HG03520 (cell line): ENCODE results near the gene CTBP1.
A peak's percentile ranks its signal among the peaks of the same experiment; 100 is the strongest.

ENCODE experiments used
- ATAC-seq: cut with Tn5 transposase; IDR thresholded peaks from one replicate; pipeline ENCODE4 v1.9.1; 2021; ENCODE audit warnings: mild to moderate bottlenecking, moderate library complexity; ENCODE audit not compliant: unreplicated experiment

CTBP1 gene

DNA sequence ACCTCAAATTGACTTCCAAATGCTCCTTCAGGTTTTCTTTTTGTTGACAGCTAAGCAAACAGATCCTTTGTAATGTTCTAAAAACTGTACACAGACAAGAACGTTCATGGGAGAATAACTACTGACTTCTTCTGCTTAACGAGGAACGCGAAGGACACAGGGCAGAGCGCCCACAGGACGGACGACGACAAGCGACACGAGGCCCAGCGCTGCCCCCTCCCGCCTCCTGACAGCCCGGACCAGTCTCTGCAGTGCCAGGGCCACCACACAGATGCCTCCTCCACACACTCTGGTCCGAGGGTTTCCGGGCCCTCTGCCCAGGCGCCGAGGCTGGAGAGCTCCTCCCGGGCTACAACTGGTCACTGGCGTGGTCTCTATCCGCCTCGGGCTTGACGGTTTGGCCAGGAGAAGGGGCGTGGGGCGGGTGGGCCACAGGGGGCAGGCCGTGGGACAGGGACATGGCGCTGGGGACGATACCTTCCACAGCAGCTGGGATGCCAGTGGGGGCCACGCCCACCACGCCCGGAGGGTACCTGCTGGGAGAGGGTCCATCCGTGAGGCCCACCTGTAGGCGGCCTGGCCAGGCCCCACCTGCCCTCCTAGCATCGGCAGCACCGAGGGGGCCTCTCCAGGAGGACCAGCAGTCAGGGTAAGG lies 36.9 kb downstream of the CTBP1 start:
- ATAC-seq = no peak

DNA sequence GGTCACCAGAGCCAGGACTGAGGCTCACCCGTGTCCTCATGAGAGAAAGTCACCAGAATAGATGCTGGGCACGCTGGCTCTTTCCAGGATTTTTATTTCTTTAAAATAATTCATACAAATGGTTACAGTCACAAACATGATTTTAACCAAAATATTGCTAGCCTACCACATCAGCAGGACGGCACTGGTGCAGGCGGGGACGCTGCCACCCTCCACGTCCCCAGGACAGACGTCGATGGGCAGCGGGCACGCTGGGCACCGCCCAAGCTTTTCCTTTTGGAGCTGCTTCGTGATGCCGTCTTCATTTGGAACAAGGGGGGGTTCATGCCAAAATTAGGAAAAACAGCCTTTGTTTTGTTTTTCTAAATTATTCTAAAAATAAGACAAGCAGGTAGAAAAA lies 37.6 kb downstream of the CTBP1 start:
- no peak for ATAC-seq

DNA sequence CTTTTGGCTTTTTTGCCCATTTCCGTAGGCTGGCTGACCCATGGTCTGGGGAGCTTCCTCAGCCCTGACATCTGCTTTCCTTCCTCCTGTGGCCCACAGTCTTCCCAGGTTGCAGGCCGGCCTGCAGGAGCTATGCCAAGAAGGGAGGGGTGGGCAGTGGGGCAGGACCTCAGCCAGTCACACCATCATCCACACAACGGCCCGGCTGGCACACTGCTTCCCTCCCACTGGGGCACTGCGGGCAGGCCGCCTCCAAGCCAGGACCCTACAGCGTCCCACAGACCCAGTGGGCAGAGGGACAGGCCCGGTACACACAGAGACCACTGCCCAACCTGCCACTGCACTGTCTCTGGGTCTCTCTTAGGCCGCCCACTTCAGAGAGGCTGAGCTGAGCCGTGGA lies 38.0 kb downstream of the CTBP1 start:
- no peak for ATAC-seq

DNA sequence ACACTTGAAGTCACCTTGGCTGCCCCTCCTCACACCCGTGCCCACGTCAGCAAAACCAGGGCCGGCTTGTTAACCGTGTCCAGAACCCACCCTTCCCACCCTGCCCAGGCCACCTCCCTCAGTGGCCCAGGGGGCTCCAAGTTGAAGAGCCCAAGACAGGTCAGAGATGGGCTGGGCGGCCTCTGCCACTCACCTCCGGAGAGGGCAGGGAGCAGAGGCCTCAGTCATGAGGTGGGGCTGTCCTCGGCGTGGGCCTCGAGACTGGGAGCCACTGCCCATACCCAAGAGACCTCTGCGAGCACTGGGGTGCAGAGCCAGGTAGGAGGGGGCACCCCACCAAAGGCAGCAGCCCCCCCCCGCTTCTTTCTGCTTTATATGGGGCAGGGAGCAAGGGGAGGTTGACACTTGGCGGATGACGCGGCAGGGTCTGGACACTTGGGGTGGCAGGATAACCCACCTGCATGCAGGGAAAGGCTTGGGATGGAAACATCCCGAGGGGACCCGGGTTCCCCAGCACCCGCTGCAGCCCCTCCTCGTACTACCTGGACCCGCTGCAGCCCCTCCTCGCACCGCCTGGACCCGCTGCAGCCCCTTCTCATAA lies 38.6 kb downstream of the CTBP1 start:
- no peak for ATAC-seq

DNA sequence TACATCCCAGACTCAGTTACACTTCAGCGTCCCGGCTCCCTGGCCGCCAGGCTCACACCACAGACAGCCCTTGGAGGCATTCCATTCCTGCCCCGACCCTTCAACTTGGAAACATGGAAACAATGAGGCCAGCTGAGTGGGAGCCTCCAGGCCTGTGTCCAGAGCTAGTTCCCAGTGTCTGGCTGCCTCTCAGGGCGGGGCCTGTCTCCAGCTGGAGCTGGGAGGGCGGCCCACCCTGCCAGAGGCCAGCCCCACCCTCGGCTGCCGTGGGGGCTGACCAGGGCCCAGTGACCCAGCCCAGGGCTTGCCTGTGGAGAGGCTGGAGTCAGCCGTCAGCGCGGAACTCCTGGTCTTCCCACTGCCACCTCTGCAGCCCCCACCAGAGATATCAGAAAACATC lies 39.1 kb downstream of the CTBP1 start:
- ATAC-seq = no peak

- ATAC-seq = no peak
Observed at GRCh38 chr4:1208970-1209704, 39.8 kb downstream of the CTBP1 start.

DNA sequence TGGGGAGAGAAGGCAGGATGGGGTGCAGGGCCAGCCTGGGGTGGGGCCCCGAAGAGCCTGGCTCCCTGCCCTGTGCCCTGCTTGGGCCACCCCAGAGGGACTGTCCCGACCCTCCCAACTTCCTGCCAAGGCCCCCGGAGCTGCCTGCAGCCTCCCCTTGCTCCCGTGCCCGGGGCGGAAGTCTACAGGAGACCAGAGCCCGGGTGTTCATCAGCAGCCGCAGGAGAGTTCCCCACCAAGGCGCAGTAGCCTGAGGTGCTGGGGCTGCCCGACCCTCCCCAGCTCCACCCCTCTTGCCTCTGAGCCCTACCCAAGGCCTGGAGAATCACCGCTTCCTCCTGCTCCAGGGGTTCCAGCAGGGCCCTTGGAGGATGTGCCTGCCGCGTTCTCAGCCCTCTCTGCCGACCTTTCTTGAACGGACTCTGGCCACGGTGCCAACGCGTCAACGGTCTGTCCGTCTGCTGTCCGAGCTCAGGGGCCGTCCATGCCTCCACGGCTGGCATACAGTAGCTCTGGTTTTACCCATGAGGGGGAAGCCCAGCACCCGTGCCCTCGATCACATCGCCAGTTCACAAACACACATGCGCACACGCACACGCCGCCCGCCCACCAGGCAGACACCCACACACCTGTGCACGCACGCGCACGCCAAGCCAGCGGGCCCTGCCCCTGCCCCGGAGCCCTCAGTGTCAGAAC lies 40.5 kb downstream of the CTBP1 start:
- ATAC-seq = no peak

DNA sequence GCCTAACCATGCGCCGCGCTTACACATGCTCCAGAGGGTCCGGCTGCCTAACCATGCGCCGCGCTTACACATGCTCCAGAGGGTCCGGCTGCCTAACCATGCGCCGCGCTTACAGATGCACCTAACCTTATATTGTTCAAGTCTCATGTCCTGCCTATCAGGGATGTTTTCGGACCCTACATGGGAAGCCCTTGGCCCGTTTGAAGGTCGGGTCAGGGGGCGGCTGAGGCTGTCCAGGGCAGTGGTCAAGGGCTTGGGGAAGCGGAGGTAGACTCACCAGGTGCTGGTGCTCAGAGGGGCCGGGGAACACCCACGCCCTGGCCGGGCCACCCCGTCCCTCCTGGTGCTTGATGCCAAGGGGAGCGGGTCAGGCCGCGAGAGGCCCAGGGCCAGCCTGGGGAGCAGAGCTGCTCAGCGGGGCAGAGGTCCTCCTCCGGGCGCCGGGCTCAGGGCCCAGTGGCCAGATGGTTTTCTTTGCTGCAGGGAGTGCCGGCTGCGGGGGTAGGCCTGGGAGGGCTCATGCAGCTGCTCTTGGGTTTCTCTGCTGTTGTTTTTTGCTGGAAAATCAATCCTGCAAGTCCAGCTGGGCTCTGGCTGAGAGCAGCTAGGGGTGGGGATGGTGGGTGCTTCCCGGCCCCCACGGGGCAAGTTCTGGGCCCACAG lies 41.2 kb downstream of the CTBP1 start:
- no peak for ATAC-seq

GRCh38 chr4:1207157-1207470 lies 41.8 kb downstream of the CTBP1 start:
- ATAC-seq = no peak

DNA sequence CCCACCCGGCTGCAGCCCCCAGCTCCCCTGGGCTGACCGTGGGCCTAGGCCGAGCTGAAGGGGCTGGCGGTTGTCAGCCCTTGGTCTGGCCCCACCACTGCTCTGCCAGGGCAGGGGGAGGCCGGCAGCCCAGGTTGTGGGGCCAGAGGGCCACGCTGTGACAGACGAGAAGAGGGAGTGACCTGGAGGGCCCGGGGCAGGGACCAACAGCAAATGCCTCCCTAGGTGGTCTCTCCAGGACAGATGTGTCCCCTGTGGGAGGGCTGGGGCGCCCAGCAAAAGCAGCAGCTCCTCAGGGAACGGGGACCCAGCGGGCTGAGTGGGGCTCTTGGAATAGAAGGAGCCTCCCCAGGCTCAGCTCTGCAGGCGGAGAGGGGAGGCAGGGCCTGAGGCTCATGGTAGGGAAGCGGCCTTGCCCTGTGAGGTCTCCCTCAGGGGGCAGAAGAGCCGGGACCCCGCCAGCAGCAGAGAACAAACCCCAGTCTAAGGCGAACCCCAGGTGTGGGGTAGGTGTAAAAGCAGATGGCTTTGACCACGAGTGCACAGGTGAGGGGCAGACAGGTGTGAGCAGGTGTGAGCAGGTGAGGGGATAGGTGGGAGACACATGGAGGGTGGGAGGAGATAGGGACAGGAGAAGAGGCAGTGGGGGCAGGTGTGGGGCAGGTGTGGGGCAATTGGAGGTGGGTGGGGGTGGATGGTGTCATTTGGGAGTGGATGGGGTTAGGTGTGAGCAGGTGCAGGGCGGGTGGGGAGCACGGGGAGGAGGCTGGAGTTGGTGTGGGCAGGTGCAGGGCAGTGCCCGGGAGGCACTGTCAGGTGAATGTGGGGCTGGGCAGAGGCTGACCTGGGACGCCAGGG lies 42.4 kb downstream of the CTBP1 start:
- no peak for ATAC-seq

- no peak for ATAC-seq
Observed at GRCh38 chr4:1205586-1206298, 43.2 kb downstream of the CTBP1 start.

DNA sequence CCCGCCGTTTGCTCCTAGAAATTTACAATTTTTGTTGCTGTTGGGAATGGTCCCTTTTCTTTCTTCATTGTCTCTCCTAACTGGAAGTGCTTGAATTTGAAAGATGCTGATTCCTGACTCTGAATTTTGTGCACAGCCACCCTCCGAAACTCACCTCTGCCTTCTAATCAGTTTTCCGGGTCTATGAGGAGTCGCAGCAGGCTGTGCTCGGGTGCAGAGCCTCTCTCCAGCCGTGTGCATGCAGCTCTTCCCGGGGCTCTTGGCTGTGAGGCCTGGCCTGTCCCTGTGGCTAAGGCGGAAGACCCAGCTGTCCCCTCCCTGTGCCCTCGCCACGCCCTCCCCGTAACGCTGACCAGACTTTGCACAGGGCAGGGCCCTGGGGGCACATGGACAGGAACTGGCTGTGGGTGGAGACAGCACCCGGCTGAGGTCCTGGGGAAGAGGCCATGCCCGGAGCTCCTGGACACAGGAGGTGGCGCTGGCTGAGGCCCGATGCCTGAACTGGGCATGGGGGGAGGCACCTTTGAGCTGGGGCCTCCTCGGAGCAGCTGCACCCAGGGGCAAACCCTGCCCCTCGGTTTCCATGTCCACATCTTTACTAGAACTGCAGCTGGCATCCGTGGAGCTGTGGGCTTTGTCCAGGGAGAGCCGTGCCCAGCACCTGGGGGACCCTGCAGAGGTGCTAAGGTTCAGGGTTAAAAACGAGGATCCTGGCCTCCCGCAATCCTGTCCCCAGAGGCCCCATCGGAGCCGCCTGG lies 43.9 kb downstream of the CTBP1 start:
- no peak for ATAC-seq

DNA sequence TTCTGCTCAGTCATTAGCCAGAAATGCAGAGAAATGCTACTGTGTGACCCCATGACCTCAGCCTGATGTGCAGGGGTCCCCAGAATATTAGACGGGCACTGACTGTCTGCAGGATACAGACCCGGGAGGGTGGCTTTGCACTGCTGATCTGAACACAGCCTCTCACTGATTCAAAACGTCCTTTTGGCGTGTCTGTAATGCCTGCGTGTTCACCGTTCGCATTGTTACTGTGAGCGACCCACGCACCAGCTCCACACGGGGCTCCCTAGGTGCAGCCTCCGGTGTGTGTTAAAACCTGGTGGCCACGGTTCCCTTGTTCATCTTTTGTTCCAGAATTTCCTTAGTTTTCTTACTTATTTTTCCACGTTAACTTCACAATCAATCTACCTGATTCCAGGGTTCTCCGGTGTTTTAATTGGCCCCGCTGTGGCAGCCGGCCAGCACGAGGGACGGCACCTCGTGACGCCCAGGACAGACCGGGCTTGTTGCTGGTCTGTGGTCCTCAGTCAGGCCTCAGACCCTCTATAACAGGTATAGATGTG lies 44.6 kb downstream of the CTBP1 start:
- no peak for ATAC-seq

GRCh38 chr4:1203026-1203616 lies 45.8 kb downstream of the CTBP1 start:
- ATAC-seq = no peak

DNA sequence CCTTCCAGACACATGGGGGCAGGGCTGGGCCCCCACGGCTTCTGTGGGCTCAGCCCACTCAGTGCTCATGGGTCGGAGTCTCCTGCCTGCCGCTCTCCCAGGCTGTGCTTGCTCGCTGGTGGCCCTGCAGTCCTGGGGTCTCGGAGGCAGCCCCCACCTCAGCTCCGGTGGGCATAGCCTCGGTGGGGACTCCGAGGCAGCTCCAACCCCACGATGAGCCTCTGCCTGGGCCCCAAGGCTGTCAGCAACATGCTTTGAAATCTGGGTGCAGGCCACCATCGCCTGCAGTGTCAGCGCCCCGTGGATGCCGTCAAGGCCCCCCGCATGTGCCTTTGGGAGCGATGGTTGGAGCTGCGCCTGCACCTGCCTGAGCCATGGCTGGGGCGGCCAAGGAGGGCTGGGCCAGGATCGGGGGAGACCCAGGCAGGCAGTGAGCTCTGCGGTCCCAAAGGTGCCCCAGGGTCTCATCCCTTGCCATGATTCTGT lies 46.4 kb downstream of the CTBP1 start:
- ATAC-seq = no peak

DNA sequence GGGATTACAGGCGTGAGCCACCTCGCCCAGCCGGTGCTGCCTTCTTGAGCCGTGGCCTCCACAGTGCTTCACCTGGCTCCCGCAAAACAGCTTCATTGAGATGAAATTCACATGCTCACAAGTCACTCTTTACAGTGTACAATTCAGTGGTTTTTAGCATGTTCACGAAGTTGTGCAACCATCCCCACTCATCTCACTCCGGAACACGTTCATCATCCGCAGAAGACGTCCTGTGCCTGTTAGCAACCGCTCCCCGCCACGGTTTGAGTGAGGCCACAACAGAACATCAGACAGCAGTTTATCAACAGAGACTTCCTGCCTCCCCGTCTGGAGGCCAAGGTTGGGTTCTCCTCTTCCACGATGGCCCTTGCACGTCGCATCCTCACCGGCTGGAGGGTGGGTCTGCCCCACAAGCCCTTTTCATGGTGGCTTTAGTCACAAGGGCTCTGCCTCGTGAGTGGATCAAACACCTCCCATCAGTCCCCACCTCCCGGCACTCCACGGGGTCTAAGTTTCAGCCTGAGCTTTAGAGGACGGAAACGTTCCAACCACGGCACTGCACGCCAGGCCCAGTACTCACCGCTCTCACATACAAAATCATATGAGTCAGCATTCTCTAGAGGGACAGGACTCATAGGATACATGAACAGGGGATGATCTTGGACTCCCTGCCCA lies 46.9 kb downstream of the CTBP1 start:
- ATAC-seq = no peak

DNA sequence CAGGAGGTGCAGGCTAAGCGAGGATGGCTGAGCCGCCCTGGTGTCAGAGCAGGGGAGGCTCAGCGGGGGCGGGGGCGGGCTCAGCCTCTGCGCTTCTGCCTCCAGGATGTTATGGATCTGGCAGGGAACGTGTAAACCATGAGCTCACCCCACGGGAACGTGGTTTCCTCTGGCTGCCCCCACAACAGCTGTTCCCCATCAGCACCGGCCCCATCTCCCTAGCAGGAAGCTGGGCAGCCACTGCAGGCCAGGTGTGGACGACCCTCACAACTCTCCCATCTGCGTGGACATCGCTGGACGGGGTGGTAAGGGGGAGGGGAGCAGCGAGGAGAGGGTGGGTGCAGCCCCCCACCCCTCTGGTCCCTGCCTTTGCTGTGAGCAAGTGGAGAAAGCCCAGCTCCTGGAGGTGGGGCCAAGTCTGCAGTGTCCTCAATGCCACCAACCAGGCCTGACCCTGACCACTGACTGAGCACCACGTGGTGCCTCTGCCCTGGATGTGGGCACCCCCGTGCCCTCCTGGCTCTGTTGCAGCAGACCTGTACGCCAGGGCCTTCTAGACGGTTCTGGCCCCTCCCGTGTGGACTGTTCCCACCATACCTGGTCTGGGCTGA lies 48.4 kb downstream of the CTBP1 start:
- peak; percentile 5 for ATAC-seq
